Stimulated activated CD4-positive, alpha-beta T cell treated with anti-CD3 and anti-CD28 coated beads, TNF-alpha, amount 100 ng/mL, for 48 hours (primary cell): ENCODE results near the gene PRR12.

ENCODE experiments used
- DNase-seq, 3 donors: peaks; one replicate each; pipeline ENCODE4 v3.0.0-alpha.2; 2020; ENCODE audit warnings: low read depth in 3 of 3

The PRR12 gene, protein sequence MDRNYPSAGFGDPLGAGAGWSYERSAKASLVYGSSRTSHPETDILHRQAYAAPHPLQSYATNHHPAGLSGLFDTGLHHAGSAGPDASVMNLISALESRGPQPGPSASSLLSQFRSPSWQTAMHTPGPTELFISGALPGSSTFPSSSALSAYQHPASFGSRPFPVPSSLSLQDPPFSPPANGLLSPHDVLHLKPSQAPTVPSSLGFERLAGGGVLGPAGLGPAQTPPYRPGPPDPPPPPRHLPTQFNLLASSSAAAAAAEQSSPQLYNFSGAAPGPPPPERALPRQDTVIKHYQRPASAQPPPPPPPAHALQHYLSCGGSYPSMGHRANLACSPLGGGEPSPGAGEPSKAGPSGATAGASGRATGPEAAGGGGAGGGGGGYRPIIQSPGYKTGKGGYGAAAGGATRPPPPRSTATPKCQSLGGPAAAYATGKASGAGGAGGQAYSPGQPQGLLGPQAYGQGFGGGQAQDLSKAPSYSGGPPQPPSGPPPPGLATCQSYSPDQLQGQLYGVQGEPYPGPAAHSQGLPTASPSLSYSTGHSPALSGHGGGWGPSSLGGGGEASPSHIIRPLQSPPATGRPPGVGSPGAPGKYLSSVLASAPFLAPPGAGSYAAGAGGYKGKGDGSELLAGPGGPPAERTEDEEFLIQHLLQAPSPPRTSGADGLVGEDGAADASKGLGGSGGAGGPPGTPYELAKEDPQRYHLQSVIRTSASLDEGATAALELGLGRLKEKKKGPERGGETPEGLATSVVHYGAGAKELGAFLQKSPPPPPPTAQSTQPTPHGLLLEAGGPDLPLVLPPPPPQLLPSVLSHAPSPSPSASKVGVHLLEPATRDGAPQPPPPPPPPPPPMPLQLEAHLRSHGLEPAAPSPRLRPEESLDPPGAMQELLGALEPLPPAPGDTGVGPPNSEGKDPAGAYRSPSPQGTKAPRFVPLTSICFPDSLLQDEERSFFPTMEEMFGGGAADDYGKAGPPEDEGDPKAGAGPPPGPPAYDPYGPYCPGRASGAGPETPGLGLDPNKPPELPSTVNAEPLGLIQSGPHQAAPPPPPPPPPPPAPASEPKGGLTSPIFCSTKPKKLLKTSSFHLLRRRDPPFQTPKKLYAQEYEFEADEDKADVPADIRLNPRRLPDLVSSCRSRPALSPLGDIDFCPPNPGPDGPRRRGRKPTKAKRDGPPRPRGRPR (N-terminal part only)

DNA sequence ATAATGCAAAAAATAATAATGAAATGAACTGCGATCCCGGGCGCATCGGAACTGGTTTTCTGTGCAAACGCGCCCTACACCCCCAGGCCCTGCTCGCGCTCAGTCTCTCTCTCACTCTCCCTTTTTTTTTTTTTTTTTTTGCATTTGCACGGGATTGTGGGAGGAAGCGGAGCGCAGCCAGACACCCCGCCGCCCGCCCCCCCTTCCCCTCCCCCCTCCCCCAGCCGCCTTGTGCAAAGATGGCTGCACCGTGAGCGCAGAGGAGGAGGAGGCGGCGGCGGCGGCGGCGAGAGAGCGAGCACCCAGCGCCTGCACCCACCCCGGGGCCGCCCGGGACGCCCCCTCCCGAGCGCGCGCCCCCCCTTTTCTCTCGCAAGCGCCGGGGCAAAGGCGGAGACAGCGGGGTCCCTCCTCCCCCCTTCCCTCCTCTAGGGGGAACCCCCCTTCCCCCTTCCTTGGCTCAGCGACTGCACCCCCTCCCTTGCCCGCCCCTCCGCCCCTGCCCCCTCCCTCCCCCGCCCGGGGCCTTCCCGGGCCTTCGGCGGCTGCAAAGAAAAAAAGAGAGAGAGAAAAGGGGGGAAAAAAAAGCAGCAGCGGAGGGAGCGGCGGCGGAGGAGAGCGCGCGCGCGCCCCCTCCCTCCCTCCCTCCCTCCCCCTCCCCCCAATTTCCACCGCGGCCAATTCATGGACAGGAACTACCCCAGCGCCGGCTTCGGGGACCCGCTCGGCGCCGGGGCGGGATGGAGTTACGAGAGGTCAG, at the start of gene PRR12:
Gene PRR12, plus strand, starts transcription at position 212 of the 760 bp plus-strand sequence. Its CDS starts 473 bp downstream, at position 685.
- DNase-seq: peak in 2 of 3 donors; percentile 24 to 57

DNA sequence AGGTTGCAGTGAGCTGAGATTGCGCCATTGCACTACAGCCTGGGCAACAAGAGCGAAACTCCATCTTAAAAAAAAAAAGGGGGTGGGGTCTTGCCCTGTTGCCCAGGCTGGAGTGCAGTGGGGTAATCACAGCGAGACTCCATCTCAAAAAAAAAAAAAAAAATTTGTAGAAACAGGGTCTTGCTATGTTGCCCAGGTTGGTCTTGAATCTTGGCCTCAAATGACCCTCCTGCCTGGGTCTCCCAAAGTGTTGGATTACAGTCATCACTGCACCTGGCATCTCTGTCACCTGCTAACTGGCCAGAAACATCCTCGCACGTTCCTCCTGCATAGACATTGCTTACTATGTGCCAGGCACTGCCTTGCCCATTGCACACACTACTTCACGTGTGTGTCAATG, 49.1 kb upstream of the PRR12 start:
- DNase-seq: no peak

DNA sequence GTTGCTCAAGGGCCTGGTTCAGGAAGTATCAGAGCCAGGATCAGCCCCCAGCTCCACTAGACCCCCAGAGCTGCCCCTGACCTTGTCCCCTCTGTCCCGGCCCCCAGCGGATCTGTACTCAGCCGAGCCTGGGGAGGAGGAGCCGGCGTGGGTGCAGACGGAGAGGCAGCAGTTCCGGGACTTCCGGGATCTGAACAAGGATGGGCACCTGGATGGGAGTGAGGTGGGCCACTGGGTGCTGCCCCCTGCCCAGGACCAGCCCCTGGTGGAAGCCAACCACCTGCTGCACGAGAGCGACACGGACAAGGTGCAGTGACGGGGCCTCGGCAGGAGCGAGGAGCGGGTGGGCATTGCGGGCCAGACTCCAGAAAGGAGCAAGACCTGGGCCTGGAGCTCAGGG, 48.5 kb upstream of the PRR12 start:
- no peak for DNase-seq

DNA sequence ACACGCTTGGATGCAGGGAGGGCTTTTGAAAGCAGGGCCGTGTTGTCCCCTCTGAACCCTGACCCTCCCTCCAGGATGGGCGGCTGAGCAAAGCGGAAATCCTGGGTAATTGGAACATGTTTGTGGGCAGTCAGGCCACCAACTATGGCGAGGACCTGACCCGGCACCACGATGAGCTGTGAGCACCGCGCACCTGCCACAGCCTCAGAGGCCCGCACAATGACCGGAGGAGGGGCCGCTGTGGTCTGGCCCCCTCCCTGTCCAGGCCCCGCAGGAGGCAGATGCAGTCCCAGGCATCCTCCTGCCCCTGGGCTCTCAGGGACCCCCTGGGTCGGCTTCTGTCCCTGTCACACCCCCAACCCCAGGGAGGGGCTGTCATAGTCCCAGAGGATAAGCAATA, 48.0 kb upstream of the PRR12 start:
- DNase-seq: no peak

DNA sequence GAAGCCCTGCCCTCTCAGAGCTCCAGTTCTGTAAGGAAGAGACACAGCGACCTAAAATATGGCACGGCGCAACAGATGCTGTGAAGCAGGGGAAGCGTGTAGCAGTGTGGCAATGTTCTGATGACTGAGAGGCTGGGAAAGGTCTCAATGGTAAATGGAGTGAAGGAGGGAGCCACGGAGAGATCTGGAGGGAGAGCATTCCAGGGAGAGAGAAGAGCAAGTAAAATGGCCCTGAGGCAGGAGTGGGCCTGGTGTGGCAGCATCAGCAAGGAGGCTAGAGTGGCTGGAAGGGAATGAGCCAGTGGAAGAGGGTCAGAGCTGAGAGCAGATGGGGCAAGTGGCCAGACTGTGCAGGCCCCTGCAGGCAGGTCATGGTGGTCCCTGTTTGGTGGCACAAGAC, 46.8 kb upstream of the PRR12 start:
- DNase-seq: no peak

DNA sequence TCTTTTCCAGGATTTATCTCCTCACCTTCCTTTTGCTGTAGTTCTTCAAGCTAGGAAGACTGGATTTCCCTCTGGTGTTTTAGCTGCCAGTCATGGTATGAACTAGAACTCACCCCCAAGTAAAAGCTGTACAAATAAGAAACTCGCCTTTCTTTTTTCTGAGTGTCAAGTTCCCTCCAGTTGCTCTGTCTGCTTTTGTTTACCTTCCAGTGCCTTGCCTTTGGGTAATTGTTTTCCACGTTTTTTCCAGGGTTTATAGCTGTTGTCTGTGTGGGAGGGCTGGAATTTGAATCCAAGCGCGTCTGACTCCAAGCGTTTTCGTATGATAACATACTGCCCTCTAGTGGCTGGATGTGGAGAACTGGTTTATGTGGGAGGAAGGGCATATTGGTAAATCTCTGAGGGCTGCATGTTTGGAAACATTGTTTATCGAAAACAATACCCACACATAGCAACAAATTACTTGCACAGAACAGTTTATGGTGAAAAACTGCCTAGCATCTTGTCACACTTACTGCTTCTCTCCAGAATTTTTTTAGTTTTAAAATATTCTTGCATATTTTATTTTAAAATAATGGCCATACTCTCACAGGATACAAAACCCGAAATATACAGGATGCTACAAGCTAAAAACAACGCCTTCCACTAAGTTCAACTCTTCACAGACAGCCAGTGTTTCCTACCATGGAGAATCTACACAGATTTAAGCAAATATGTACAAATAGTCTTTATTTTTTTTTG, 44.0 kb upstream of the PRR12 start:
- peak in 1 of 3 donors; percentile 56 for DNase-seq

DNA sequence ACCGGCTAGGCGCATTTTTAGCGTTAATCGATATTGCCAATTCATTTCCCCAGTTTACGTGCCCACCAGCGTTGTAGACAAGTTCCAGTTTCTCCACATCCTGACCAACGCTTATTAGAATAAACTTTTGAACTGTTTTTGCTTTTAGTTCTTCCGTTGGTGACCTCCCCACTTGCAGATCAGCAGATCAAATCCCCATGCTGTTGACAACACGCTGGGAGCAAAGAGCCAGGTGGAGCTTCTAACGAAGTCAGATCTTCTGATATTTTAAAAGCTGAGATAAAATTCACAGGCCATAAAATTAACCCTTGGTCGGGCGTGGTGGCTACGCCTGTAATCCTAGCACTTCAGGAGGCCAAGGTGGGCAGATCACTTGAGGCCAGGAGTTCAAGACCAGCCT, 41.9 kb upstream of the PRR12 start:
- DNase-seq: no peak

DNA sequence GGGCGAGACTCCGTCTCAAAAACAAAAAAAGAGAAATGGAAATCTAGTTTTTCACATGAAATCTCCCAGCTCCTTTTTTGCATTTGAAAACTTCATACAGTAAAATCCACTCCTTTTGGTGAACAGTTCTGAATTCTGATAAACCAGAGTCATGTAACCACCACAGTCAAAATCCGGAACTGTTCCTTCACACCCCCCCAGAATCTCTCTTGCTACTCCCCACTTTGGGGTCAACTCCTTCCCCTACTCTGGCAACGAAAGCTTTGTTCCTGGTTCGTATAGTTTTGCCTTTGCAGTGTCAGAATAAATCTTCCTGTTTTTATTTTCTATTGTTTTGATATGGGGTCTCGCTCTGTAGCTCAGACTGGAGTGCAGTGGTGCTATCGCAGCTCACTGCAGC, 39.5 kb upstream of the PRR12 start:
- no peak for DNase-seq

DNA sequence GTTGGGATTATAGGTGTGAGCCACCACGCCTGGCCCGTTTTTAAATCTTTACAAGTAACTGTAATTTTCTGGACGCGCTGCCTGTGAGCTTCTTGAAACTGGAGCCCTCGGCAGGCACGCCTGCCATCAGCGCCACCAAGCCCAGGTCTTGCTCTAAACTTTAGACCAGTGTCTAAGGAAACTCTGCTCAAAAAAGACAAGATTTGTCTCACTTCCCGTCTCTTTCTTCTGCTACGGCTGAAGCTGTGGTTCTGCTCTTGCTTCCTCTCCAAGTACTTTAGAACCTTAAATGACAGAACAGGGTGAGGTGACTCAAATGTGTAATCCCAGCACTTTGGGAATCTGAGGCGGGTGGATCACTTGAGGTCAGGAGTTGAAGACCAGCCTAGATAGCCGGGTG, 38.2 kb upstream of the PRR12 start:
- no peak for DNase-seq

DNA sequence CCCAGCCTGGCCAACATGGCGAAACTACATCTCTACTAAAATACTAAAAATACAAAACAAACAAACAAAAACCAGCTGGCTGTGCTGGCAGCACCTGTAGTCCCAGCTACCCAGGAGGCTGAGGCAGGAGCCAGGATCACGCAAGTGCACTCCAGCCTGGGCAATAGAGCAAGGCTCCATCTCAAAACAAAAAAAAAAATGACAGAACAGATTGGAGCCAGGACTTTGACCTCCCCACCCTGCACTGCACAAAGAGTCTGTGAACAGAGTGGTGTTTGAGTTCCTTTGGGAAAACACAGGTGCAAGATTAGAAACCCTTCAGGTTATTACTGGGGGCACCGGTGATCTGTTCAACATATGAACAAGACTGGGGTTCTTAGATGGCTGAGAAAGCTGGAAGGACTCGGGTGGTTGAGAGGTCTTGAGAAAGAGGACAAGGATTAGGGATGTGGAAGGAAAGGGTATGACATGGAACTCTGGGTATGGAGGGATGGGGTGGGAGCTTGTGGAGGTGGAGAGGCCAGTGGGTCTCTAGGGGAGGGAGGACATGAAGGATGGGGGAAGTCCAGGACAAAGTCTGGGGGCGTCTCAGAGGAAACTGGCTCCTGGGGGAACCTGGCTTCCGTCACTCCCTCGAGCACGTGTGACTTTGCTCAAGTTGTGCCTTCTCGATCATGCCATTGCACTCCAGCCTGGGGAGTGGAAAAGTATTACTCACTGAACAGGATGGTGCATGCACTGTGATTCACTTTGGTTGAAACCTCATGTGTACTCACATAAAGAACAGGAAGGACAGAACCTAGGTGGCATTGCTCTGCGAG, 37.3 kb upstream of the PRR12 start:
- DNase-seq: peak in 1 of 3 donors; percentile 56

DNA sequence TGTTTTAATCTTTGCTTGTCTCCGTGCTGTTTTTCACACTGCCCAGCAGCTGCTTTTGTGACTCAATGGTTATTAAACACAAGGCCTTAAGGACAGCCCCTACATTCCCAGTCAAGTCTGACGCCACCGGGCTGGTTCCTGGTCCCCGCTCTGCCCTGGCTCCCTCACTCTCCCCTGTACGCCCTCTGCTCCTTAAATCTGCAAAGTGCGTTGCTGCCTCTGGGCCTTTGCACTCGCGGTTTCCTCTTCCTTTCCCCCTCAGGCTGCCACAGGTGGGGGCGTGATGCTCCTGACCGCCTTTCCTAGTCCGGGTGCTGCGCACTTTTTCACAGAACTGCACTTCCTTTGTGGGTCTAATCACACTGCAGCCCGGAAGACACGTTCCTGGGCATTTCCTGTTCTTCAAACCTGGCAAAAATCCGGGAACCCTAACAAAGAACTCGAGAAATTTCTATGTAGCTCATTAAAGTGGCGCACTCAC, 36.2 kb upstream of the PRR12 start:
- DNase-seq: no peak

DNA sequence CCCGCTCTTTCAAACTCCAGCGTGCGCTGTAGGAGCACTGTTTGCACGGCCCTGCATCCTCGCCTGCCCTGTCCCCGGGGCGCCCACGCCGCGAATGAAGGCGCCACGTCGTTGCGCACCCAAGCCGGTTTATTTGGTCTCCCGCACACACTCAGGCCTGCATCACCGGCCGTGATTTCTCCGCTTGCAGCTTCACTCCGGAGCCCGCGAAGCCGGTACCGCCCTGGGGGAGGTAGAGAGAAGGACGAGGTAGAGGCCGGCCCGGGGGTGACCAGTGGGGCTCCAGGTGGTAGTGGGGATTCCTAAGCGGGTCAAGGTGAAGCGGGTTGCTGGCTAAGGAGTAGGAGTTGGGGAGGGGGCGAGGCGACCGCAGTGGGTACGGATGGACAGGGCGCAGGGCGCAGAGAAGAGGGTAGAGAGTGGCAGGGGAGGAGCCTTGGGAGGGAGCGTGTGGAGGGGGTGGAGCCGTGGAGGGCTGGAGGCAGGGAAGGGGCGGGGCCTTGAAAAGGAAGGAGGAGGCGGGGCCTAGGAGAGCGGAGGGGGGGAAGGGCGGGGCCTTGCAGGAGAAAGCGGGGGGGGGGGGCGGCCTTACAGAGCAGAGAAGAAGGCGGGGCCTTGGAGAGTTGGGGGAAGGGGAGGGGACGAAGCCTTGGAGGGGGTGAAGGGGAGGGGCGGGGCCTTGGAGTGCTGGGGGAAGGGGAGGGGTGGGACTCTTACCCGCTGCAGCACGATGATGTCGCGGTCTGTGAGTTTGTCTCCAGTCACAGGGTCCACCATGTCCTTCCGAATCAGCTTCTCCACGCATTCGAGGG, 35.2 kb upstream of the PRR12 start:
- DNase-seq: peak; percentile 60 to 83 (median 77)

DNA sequence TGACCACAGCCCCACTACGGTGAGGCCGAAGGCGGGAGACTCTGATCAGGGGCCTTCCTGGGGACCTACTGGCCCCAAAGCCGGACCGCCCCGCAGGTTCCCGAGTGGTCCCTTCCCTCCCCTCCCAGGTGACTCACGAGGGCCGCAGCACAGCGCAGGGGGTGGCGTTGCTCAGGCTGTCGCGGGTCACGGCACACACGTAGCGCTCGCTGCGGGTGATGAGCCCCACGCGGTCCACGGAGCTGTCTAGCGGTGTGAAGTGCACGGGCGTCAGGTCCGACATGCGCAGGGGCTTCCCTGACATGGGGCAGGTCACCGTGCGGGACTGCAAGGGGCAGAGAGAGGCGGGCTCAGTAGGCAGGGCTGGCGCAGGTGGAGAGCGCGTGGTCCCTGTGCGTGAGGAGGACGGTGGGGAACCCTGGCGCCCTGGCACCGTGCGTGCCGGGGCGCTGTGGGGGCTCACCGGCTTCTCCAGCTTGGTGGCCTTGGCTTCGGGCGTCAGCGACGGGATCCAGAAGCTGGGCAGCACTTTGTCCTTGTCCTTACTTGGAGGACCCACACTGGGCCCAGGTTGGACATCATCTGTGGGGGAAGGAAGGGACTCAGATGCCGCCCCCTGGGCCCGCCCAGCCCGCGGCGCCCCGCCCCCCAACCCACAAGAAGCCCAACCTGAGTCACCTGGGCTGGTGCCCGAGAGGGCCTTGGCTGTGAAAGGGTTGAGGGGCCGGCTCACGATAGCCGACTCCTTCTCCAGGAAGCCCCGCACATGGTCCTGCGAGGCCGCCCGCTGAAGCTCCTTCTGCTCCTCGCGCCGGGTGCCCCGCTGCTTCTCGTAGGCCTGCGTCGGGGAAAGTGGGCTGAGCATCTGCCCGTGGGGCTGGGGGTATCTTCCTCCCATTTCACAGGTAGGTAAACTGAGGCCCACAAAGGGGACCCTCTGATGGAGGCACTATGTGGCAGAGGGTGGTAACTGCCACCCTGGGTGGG, 34.3 kb upstream of the PRR12 start:
- no peak for DNase-seq

DNA sequence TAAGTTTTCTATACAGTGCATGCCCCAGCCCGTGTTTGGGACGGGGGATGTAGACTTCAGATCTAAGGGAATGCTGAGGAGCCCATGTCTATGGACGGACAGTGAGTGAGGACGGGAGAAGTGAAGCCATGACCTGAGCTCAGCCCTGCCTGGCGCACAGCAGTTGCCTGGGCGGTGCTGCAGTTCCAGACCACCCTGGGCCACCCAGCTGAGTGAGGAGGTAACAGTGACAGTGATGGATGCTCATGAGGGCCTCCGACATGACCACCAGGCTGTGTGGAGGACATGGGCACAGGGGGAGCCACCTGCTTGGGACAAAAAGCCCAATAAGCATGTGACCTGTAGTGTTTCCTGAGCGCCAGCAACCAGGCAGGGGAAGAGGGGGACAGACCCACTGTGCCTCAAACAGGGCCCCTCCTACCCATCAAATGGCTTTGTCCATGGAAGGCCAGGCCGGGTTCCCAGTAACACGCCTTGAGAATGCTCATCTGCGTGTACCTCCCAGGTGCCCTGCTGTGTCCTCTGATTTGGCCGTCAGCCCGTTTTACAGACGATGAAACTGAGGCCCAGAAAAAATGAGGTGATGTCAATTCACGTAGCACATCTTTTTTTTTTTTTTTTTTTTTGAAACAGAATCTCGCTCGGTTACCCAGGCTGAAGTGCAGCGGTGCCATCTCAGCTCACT, 33.2 kb upstream of the PRR12 start:
- DNase-seq: no peak

DNA sequence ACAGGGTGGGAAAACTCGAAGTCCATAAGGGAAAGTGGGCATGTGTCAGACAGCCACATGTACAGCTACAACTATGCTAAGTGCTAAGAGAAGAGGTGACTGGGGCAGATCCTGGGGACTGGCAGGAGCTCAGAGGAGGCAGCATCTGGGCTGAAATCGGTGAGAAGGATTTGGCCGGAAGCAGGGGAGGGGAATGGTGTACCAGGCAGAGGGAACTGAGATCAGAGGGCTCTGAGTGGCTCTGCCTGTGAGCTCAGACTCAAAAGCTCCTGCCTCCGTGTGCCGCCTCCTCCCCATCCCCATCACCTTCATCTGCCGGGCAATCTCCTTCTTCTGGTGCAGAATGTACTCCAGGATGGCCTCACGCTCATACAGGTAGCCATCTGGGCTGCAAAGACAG, 32.4 kb upstream of the PRR12 start:
- DNase-seq: no peak

DNA sequence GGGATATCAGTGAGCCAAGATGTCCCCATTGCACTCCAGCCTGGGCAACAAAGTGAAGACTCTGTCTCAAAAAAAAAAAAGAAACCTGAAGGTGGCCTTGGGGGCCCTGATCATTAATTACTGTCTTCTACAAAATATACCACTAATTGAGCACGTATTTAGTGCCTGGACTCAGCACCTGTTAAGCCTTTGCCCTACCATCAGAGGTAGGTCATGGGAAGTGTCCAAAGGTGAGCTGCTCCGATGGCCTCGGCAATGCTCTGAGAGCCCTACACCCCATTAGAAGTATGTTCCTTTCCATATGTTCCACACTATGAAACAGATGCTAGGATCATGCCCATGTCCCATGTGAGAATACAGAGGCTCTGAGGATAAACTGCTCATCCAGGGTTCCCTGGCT, 31.5 kb upstream of the PRR12 start:
- DNase-seq: no peak

DNA sequence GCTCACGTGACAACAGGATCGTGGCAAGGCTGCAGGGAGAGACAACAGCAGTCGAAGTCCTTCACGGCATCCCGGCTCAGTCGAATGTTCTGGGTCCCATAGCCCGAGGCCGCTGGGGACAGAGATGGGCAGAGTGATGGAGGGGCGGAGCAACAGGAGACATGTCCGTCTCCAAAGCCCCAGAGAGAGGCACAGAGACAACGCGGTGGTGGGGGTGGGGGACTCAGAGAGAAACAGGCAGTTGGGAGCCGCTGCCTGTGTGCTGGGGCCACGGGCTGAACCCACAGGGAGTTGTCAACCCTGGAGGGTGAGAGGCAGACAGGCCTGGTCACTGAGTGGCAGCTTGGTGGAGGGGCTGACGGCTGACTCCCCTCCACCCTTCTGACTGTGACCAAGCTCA, 31.1 kb upstream of the PRR12 start:
- DNase-seq: no peak
